Ascending aorta (tissue), 2 donors: ENCODE results near the gene MS4A18. TPM values are rescaled to one million over a fixed set of nuclear protein-coding genes. Genes with fewer than 3 reads are reported as not detected.

Experiments
- DNase-seq, 2 donors: peaks; one replicate each; pipeline ENCODE4 v3.0.0-alpha.2; 2019; ENCODE audit warnings: low spot score in 2 of 2
- H3K27ac ChIP-seq, 2 donors: fragments of 200-600 bp; sonication (generic); one replicate each; pipeline ENCODE4 v1.5.1; 2016 to 2017; ENCODE audit warnings: mild to moderate bottlenecking in 1 of 2
- H3K27me3 ChIP-seq: fragments of 200-600 bp; sonication (generic); one replicate; pipeline ENCODE4 v1.5.1; 2017
- H3K36me3 ChIP-seq, 2 donors: fragments of 200-600 bp; sonication (generic); one replicate each; pipeline ENCODE4 v1.5.1; 2016
- H3K4me1 ChIP-seq, 2 donors: fragments of 200-600 bp; sonication (generic); one replicate each; pipeline ENCODE4 v1.5.1; 2016 to 2017; ENCODE audit warnings: mild to moderate bottlenecking in 1 of 2
- H3K4me3 ChIP-seq, 2 donors: fragments of 200-600 bp; sonication (generic); one replicate each; pipeline ENCODE4 v1.5.1; 2016 to 2017; ENCODE audit warnings: mild to moderate bottlenecking in 1 of 2
- H3K9me3 ChIP-seq, 2 donors: fragments of 200-600 bp; sonication (generic); one replicate each; pipeline ENCODE4 v1.5.1; 2016
- intact Hi-C: fragments of 100-400 bp; cut with DNase I; formaldehyde crosslinking; loops from one replicate; pipeline ENCODE4 v1.15.1; 2023
- total RNA-seq: library from RNA; depleted of rRNA; stranded (reverse); fragments of >200 nt; gene quantifications from one replicate; pipeline ENCODE4 v1.1.0, GENCODE V29; 2016
- TF ChIP-seq, protein P1 (sequence below), 3 experiments: fragments of 200-600 bp in 2 of 3; fragments of 450-650 bp in 1 of 3; sonication (generic) in 2 of 3; IDR thresholded peaks; one replicate each; pipeline ENCODE4 v1.5.1; 2016 to 2019; ENCODE audit warnings: antibody characterized with exemption in 3 of 3, mild to moderate bottlenecking in 1 of 3, moderate library complexity in 1 of 3

The MS4A18 gene
- total RNA-seq, 1 donor from 2014 or later, result not detected

DNA sequence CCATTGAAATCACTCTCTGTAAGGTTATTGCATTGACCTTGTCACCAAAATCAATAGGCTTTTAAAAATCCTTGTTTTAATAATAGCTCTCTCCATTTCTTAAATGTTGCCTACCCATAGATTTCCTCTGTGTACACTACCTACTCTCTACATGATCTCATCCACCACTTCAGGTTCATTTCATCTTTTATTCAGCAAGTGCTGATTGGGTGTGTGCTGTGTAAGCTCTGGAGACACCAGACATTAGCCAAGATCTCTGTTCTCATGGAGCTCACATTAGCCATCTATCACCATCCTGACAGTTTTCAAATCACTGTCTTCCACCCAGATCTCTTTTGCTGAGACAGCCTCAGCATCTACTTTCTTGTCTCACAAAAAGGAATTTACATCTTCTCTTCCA is 56.3 kb downstream of the MS4A18 start:
- Histone ChIP-seq H3K4me3 (no peak overlapping the region), H3K27me3 (no peaks in the 10 kb centered on the region)
- intact Hi-C loops, result no loop called here

DNA sequence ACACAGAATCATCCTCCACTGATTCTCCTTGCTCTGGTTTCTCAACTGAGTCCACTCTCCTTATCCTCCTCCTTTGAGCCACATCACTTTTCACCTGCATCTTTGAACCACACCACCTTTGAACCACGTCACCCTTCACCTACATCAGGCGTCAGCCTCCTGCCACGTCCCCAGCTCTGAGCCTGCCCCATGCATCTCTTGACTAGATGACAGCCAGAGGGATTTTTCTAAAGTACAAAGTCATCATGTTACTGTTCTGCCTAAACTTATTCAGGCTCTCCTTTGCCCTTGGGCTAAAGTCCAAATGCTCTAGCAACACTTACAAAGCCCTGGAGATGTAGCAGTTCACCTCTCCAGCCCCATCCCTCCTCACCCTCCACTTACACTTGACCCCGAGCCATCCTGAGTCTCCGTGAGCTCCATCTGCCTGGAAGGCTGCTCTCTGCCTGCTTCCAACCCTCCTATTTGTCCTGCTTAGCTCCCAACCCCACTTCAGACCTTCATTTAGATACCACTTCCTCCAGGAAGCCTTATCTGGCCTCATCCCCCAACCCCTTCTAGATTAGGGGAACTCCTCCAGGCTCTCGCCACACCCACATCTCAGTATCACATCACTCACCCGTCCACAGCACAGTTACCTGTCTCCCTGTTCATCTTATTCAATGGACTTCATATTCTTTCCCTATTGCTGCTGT is 56.9 kb downstream of the MS4A18 start:
- intact Hi-C loops, result no loop called here
- TF ChIP-seq, protein P1, sequence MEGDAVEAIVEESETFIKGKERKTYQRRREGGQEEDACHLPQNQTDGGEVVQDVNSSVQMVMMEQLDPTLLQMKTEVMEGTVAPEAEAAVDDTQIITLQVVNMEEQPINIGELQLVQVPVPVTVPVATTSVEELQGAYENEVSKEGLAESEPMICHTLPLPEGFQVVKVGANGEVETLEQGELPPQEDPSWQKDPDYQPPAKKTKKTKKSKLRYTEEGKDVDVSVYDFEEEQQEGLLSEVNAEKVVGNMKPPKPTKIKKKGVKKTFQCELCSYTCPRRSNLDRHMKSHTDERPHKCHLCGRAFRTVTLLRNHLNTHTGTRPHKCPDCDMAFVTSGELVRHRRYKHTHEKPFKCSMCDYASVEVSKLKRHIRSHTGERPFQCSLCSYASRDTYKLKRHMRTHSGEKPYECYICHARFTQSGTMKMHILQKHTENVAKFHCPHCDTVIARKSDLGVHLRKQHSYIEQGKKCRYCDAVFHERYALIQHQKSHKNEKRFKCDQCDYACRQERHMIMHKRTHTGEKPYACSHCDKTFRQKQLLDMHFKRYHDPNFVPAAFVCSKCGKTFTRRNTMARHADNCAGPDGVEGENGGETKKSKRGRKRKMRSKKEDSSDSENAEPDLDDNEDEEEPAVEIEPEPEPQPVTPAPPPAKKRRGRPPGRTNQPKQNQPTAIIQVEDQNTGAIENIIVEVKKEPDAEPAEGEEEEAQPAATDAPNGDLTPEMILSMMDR (IDR thresholded peaks at IDR 0.05), result no peak
- Histone ChIP-seq H3K4me3 (no peak overlapping the region), H3K36me3 (no peaks in the 10 kb centered on the region), H3K9me3 (no peaks in the 10 kb centered on the region), H3K27me3 (no peaks in the 10 kb centered on the region), H3K27ac (no peak overlapping the region), H3K4me1 (no peaks in the 10 kb centered on the region)
- no peak for DNase-seq

More for the DNA sequence above, 56.3 kb downstream of the MS4A18 start:
- Histone ChIP-seq H3K9me3 (no peaks in the 10 kb centered on the region), H3K36me3 (no peaks in the 10 kb centered on the region), H3K4me1 (no peaks in the 10 kb centered on the region), H3K27ac (no peak overlapping the region)
- TF ChIP-seq, protein P1 (IDR thresholded peaks at IDR 0.05), result no peak
- DNase-seq, result no peak

DNA sequence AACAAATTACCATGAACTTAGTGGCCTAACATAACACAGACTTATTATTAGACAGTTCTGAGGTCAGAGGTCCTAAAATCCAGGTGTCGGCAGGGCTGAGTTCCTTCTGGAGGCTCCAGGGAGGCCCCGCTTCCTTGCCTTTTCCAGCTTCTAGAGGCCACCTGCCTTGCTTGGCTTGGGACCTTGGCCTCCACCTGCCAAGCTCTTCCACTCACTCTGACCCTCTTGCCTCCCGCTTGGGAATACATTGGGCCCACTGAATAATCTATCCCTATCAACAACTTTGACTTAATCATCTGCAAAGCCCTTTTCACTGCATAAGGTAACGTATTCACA is 57.4 kb downstream of the MS4A18 start:
- Histone ChIP-seq H3K36me3 (no peaks in the 10 kb centered on the region), H3K9me3 (no peaks in the 10 kb centered on the region), H3K27me3 (no peaks in the 10 kb centered on the region), H3K27ac (no peak overlapping the region), H3K4me1 (no peaks in the 10 kb centered on the region), H3K4me3 (no peak overlapping the region)
- no peak for DNase-seq
- intact Hi-C loops, result no loop called here
- TF ChIP-seq, protein P1 (IDR thresholded peaks at IDR 0.05), result no peak

DNA sequence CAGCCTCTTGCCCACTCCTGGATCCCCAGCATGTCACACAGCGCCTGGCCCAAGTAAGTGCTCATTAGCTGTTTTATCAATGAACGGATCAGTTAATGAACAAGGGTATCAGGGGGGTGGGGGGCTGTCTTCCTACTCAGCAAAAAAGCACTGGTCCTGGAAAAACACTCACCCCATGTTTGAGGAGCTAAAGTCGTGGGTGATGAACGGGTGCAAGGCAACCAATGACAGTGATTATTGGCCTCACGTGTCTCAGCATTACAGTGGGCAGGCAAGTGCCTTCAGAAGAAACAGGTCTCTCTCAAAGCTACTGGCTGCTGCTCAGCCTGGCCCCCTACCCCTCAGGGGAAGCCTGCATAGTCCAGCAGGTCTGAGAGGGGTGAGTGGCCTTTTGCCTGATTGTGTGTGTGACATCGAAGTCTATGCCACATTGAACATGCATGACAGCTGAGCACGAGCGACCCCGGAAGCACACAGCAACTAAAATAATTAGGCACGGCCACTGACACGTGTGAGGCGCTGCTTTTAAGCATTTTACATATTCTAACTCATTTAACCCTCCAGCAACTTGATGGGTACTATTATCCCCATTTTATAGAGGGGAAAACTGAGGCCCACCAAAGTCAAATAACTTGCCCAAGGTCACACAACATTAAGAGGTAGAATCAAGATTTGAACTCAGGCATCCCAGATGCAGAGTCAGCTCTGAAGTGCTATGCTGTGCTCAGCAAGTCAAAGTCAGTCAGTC is 58.0 kb downstream of the MS4A18 start:
- Histone ChIP-seq H3K27me3 (no peaks in the 10 kb centered on the region), H3K4me3 (no peak overlapping the region), H3K27ac (no peak overlapping the region), H3K36me3 (no peaks in the 10 kb centered on the region), H3K4me1 (no peaks in the 10 kb centered on the region), H3K9me3 (no peaks in the 10 kb centered on the region)
- TF ChIP-seq, protein P1 (IDR thresholded peaks at IDR 0.05), result no peak
- no peak for DNase-seq
- intact Hi-C loops, result no loop called here

DNA sequence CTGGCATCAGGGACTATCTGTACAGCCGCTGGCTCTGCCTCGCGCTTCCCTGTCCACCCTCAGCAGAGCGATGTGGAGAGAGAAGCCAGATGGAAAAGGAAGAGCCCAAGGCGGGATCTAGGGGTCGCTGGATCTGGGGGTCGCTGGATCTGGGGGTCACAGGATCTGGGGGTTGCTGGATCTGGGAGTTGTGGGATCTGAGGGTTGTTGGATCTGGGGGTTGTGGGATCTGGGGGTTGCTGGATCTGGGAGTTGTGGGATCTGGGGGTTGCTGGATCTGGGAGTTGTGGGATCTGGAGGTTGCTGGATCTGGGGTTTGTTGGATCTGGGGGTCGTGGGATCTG is 58.6 kb downstream of the MS4A18 start:
- DNase-seq, result no peak
- intact Hi-C loops, result no loop called here
- Histone ChIP-seq H3K4me3 (no peak overlapping the region), H3K4me1 (no peaks in the 10 kb centered on the region), H3K9me3 (no peaks in the 10 kb centered on the region), H3K36me3 (no peaks in the 10 kb centered on the region), H3K27ac (no peak overlapping the region), H3K27me3 (no peaks in the 10 kb centered on the region)
- TF ChIP-seq, protein P1 (IDR thresholded peaks at IDR 0.05), result no peak
